DND-41 (cell line): ENCODE measurements around the gene NRGN.

Source experiments
- ATAC-seq: fragments of 200-7000 bp; cut with Tn5 transposase; 3 replicates; pipeline ENCODE4 v1.9.1; 2021; ENCODE audit warnings: low read depth; ENCODE audit not compliant: insufficient read depth
- DNase-seq: peaks from one replicate; pipeline ENCODE4 v3.0.0-alpha.2; 2020
- H2AFZ ChIP-seq: 2 replicates; pipeline ENCODE4 v1.6.0; 2012; ENCODE audit warnings: low read depth, low read length
- H3K27ac ChIP-seq: 2 replicates; pipeline ENCODE4 v1.5.1; 2012; ENCODE audit warnings: low read length, inconsistent platforms
- H3K27me3 ChIP-seq: fragments of 200-600 bp; sonication (generic); 2 replicates; pipeline ENCODE4 v1.6.0; 2012; ENCODE audit warnings: low read length, mild to moderate bottlenecking, inconsistent platforms; ENCODE audit not compliant: insufficient read depth, poor library complexity
- H3K36me3 ChIP-seq: 2 replicates; pipeline ENCODE4 v1.5.1; 2012; ENCODE audit warnings: low read length, inconsistent platforms; ENCODE audit not compliant: insufficient read depth
- H3K4me1 ChIP-seq: 2 replicates; pipeline ENCODE4 v1.5.1; 2012; ENCODE audit warnings: mild to moderate bottlenecking, low read length; ENCODE audit not compliant: insufficient read depth
- H3K4me2 ChIP-seq: 2 replicates; pipeline ENCODE4 v1.6.0; 2012; ENCODE audit warnings: mild to moderate bottlenecking, moderate library complexity, low read length, inconsistent platforms; ENCODE audit not compliant: insufficient read depth
- H3K4me3 ChIP-seq, 2 experiments: fragments of 200-600 bp in 1 of 2; shearing (Covaris generic) in 1 of 2; 2 replicates each; pipeline ENCODE4 v1.5.1; 2012 to 2016; ENCODE audit warnings: inconsistent platforms in 2 of 2, low read length in 2 of 2, mild to moderate bottlenecking in 2 of 2, low read depth in 1 of 2, moderate library complexity in 1 of 2
- H3K79me2 ChIP-seq: 2 replicates; pipeline ENCODE4 v1.6.0; 2012; ENCODE audit warnings: low read length, inconsistent platforms; ENCODE audit not compliant: insufficient read depth
- H3K9ac ChIP-seq: 2 replicates; pipeline ENCODE4 v1.6.0; 2012; ENCODE audit warnings: low read depth, mild to moderate bottlenecking, inconsistent platforms, low read length, moderate library complexity
- H3K9me3 ChIP-seq: 2 replicates; pipeline ENCODE4 v1.5.1; 2012; ENCODE audit warnings: low read length, moderate library complexity, mild to moderate bottlenecking, inconsistent platforms; ENCODE audit not compliant: insufficient read depth, severe bottlenecking
- H4K20me1 ChIP-seq: 2 replicates; pipeline ENCODE4 v1.6.0; 2012; ENCODE audit warnings: low read length; ENCODE audit not compliant: insufficient read depth
- CTCF ChIP-seq: IDR thresholded peaks from 2 replicates; pipeline ENCODE4 v1.5.1; 2012; ENCODE audit warnings: borderline replicate concordance, low read length, moderate library complexity, mild to moderate bottlenecking; ENCODE audit not compliant: poor library complexity, severe bottlenecking; ENCODE audit errors: extremely low read depth
- EZH2 ChIP-seq: IDR thresholded peaks from 3 replicates; pipeline ENCODE4 v1.6.1; 2012; ENCODE audit warnings: borderline replicate concordance, low read depth, mild to moderate bottlenecking, moderate library complexity, low read length, inconsistent platforms; ENCODE audit not compliant: severe bottlenecking

The NRGN gene

DNA sequence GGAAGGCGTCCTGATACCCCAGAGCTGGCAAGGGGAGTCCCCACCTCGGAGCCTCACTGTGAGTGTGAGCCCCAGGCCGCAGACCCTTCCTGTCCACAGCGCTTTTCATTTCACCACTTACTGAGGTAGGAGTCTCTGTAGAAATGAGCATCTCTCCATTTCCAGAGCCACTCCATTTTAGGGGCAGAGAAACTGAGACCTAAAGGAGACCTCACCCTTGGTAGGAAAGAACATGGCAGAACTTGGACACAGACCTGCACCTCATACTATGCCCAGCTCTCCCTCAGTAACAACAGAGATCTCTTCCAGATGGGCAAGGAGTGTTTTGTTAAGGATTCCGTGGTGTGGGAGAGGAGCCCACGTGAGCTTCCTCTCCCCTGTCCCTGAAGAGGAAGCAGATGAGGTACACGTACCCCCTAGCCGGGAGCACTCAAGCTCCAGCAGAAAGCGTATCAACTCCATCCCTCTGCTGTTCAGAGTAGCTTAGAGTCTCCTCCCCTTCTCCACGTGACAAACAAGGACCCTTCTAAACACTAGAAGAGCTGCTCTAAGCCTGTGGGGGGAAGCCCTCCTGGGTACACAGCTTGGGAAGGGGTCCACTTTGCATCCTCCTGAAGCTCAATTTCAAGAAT, 12.8 kb downstream of the NRGN start:
- H3K4me3 ChIP-seq, result no peak overlapping the region
- TF ChIP-seq CTCF (no peak), EZH2 (no peak)
- no peak overlapping the region for H2AFZ ChIP-seq
- H3K36me3 ChIP-seq, result no peaks in the 10 kb centered on the region
- H3K27me3 ChIP-seq, result peaks cover 14% of the 10 kb centered on the region
- no peaks in the 10 kb centered on the region for H3K4me1 ChIP-seq
- no peaks in the 10 kb centered on the region for H3K79me2 ChIP-seq
- no peak overlapping the region for H3K4me2 ChIP-seq
- DNase-seq (no peak), ATAC-seq (peak; percentile 53; the same call in 1 of the 3 replicates)
- no peak overlapping the region for H3K27ac ChIP-seq
- H3K9me3 ChIP-seq, result no peaks in the 10 kb centered on the region
- H3K9ac ChIP-seq, result no peak overlapping the region
- H4K20me1 ChIP-seq, result peaks cover 9% of the 10 kb centered on the region

GRCh38 chr11:124753205-124753604, 13.5 kb downstream of the NRGN start:
- Histone ChIP-seq H2AFZ (no peak overlapping the region), H3K4me3 (no peak overlapping the region), H3K36me3 (no peaks in the 10 kb centered on the region), H4K20me1 (peaks cover 10% of the 10 kb centered on the region), H3K4me2 (no peak overlapping the region), H3K27me3 (peaks cover 14% of the 10 kb centered on the region), H3K9me3 (no peaks in the 10 kb centered on the region), H3K79me2 (no peaks in the 10 kb centered on the region), H3K4me1 (no peaks in the 10 kb centered on the region), H3K9ac (no peak overlapping the region), H3K27ac (no peak overlapping the region)
- TF ChIP-seq CTCF, result no peak
- no peak for TF ChIP-seq EZH2
- ATAC-seq, result no peak
- DNase-seq, result no peak

GRCh38 chr11:124753624-124754023, 13.9 kb downstream of the NRGN start:
- peaks cover 10% of the 10 kb centered on the region for H3K27me3 ChIP-seq

More at GRCh38 chr11:124753624-124754023, 13.9 kb downstream of the NRGN start:
- no peak overlapping the region for H3K9ac ChIP-seq
- DNase-seq (no peak), ATAC-seq (no peak)
- H3K9me3 ChIP-seq, result no peaks in the 10 kb centered on the region
- no peak overlapping the region for H3K4me3 ChIP-seq
- no peak overlapping the region for H3K4me2 ChIP-seq
- no peaks in the 10 kb centered on the region for H3K79me2 ChIP-seq
- H4K20me1 ChIP-seq, result peaks cover 10% of the 10 kb centered on the region; the same call in 1 of the 2 replicates
- no peaks in the 10 kb centered on the region for H3K4me1 ChIP-seq
- TF ChIP-seq EZH2 (no peak), CTCF (no peak)
- no peak overlapping the region for H2AFZ ChIP-seq
- H3K36me3 ChIP-seq, result no peaks in the 10 kb centered on the region
- H3K27ac ChIP-seq, result no peak overlapping the region
